Gastroesophageal sphincter (tissue), 3 donors: ENCODE measurements around the gene CAMK1D.

ENCODE experiments used
- POLR2A ChIP-seq, 2 donors: fragments of 450-650 bp; IDR thresholded peaks; one replicate each; pipeline ENCODE4 v1.6.1; 2017; ENCODE audit warnings: antibody characterized with exemption in 2 of 2, mild to moderate bottlenecking in 2 of 2, moderate library complexity in 1 of 2
- TF ChIP-seq, protein P1 (sequence below), 4 experiments: fragments of 200-600 bp in 2 of 4; fragments of 450-650 bp in 2 of 4; sonication (generic) in 1 of 4; IDR thresholded peaks; one replicate each; pipeline ENCODE4 v1.5.1; 2017 to 2019; ENCODE audit warnings: antibody characterized with exemption in 4 of 4, mild to moderate bottlenecking in 2 of 4, moderate library complexity in 2 of 4

DNA sequence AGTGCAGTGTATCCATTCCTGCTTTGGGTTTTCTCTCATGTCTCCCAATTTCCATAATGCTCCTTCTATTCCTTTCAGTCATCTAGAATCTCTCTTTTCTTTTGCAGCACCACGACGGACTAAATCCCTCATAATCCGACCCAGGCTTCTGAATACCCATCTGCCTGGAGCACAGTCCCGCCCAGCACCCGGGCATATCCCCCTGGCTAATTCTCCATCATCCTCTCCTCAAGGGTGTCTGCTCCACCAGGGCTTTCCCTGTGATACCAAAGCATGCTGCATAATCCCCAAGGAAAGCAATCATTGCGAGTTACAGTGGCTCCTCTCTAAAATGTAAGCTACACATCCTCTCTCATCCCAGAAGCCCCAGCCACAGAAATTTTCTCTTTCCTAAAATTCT, 330.3 kb downstream of the CAMK1D start:
- no peak for TF ChIP-seq POLR2A (IDR thresholded peaks at IDR 0.05)
- TF ChIP-seq, protein P1, sequence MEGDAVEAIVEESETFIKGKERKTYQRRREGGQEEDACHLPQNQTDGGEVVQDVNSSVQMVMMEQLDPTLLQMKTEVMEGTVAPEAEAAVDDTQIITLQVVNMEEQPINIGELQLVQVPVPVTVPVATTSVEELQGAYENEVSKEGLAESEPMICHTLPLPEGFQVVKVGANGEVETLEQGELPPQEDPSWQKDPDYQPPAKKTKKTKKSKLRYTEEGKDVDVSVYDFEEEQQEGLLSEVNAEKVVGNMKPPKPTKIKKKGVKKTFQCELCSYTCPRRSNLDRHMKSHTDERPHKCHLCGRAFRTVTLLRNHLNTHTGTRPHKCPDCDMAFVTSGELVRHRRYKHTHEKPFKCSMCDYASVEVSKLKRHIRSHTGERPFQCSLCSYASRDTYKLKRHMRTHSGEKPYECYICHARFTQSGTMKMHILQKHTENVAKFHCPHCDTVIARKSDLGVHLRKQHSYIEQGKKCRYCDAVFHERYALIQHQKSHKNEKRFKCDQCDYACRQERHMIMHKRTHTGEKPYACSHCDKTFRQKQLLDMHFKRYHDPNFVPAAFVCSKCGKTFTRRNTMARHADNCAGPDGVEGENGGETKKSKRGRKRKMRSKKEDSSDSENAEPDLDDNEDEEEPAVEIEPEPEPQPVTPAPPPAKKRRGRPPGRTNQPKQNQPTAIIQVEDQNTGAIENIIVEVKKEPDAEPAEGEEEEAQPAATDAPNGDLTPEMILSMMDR (IDR thresholded peaks at IDR 0.05) = no peak
